Fibroblast of the aortic adventitia (primary cell): Measurements from ENCODE around the gene ZMAT3. TPM values are rescaled to one million over a fixed set of nuclear protein-coding genes. Genes with fewer than 3 reads are reported as not detected.

ENCODE experiments used
- DNase-seq: peaks from one replicate; pipeline ENCODE4 v3.0.0-alpha.2; 2010; ENCODE audit warnings: low read depth
- H3K4me3 ChIP-seq: 2 replicates; pipeline ENCODE4 v1.5.1; 2011; ENCODE audit warnings: low read depth, mild to moderate bottlenecking, control low read depth, low read length, moderate library complexity
- total RNA-seq: library from RNA; depleted of rRNA; stranded (reverse); fragments of >200 nt; gene quantifications from 2 replicates; pipeline ENCODE4 v1.2.3, GENCODE V29; 2012; ENCODE audit warnings: low replicate concordance
- TF ChIP-seq, protein P1 (sequence below): IDR thresholded peaks from 2 replicates; pipeline ENCODE4 v1.5.1; 2011; ENCODE audit warnings: mild to moderate bottlenecking, low read length, control low read depth, inconsistent platforms; ENCODE audit not compliant: insufficient read depth

ZMAT3 gene
- total RNA-seq, 1 donor, result 57.8 TPM

DNA sequence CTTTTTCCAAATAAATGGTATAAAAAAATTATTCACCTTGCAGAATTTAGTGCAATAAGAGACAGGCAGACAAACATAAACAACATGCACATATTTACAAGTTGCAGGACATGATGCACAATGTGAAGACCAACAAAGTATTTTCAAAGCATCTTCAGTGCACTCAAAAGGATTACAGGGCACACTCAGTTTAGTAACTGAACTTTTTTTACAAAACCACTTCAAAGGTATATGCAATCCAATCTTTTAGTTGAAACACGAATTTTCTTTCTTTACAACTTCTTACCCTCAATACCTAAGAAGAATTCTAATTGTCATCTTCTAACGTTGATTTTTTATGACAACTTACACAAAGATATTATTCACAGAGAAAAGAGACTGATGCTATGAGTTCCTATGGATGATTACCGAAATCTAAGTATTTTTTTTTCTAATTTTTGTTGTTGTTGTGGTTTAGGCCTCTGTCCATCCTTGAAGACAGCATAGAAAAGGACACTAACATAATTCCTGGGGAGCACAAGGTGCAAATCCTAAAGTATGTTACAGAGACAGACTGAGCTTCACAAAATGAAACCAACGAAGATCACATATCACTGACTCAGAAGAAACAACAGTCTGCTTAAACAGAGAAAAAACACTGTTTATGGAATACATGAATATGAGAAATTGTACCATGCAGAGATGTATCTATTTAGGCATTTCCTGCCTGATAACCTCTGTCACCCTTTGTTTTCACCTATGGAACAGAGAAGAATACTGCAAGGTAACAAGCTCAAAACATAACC, 50.3 kb downstream of the ZMAT3 start:
- H3K4me3 ChIP-seq, result no peak overlapping the region
- DNase-seq, result no peak
- TF ChIP-seq, protein P1, sequence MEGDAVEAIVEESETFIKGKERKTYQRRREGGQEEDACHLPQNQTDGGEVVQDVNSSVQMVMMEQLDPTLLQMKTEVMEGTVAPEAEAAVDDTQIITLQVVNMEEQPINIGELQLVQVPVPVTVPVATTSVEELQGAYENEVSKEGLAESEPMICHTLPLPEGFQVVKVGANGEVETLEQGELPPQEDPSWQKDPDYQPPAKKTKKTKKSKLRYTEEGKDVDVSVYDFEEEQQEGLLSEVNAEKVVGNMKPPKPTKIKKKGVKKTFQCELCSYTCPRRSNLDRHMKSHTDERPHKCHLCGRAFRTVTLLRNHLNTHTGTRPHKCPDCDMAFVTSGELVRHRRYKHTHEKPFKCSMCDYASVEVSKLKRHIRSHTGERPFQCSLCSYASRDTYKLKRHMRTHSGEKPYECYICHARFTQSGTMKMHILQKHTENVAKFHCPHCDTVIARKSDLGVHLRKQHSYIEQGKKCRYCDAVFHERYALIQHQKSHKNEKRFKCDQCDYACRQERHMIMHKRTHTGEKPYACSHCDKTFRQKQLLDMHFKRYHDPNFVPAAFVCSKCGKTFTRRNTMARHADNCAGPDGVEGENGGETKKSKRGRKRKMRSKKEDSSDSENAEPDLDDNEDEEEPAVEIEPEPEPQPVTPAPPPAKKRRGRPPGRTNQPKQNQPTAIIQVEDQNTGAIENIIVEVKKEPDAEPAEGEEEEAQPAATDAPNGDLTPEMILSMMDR, result no peak

- TF ChIP-seq, protein P1, result no peak
- DNase-seq, result no peak
- no peak overlapping the region for H3K4me3 ChIP-seq
Measured at GRCh38 chr3:179020112-179020511, 51.5 kb downstream of the ZMAT3 start.

DNA sequence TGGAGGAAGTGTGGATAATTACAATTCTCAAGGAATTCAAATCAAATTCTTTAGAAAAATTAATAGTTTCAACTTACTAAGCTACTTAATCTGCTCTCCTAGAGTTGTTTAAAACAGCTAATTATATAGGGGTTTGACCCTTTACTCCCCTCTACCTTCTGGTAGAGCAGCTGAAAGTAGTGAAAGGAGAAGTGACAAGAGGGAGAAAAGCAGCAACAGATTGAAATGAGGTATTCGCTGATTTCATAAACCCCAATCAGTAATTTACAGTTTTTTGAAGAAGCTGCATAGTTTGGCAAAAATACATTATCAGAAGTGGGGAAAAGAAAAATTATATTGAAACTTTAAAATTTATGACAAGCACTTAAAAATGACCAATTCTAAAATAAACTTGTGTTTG, 52.8 kb downstream of the ZMAT3 start:
- TF ChIP-seq, protein P1, result no peak
- DNase-seq, result no peak
- H3K4me3 ChIP-seq, result no peak overlapping the region

GRCh38 chr3:179016979-179017670, 54.5 kb downstream of the ZMAT3 start:
- H3K4me3 ChIP-seq, result no peak overlapping the region
- DNase-seq, result no peak
- TF ChIP-seq, protein P1, result no peak

- H3K4me3 ChIP-seq, result no peak overlapping the region
- peak; percentile 86 for DNase-seq
- TF ChIP-seq, protein P1, result peak; percentile 81
Measured at GRCh38 chr3:179015551-179016020, 56.0 kb downstream of the ZMAT3 start.

- H3K4me3 ChIP-seq, result no peak overlapping the region
- no peak for DNase-seq
- TF ChIP-seq, protein P1, result no peak
Measured at GRCh38 chr3:179005706-179006105, 65.9 kb downstream of the ZMAT3 start.
